Measurements from ENCODE around the gene MPIG6B. TPM values are rescaled to one million over a fixed set of nuclear protein-coding genes. Genes with fewer than 3 reads are reported as not detected.

MPIG6B gene
- total RNA-seq, 1 donor from 2014 or later = not detected

GRCh38 chr6:31715022-31715958 is 7.9 kb upstream of the MPIG6B start, which contains the start of gene LY6G6D:
LY6G6D (plus strand) TSS chr6:31715348; CDS start chr6:31715356, 8 bp downstream.
- DNase-seq (ENCODE audit: low read depth) (no peak), FAIRE-seq (no peak)
- peaks cover 2% of the 10 kb centered on the region for H3K36me3 Mint-ChIP-seq (ENCODE audit: low read depth, unreplicated experiment)
- Histone ChIP-seq H3K4me3 (ENCODE audit: insufficient read depth, low read depth, low read length) (no peak within 1 kb of the TSS), H3K4me1 (ENCODE audit: insufficient read depth, low read length) (no peaks in the 10 kb centered on the region), H3K9me3 (ENCODE audit: insufficient read depth, low read depth, low read length) (no peaks in the 10 kb centered on the region), H2AFZ (ENCODE audit: low read depth, low read length) (peak within 1 kb of the TSS; percentile 41), H3K79me2 (ENCODE audit: insufficient read depth, low read length) (no peaks in the 10 kb centered on the region), H3K27me3 (ENCODE audit: insufficient read depth, low read length) (peaks cover 2% of the 10 kb centered on the region), H3K36me3 (ENCODE audit: insufficient read depth, low read length) (no peaks in the 10 kb centered on the region), H3K27ac (ENCODE audit: low read depth, low read length) (no peak within 1 kb of the TSS), H4K20me1 (ENCODE audit: insufficient read depth, low read length) (no peaks in the 10 kb centered on the region), H3K9ac (ENCODE audit: low read length) (no peak within 1 kb of the TSS), H3K4me2 (ENCODE audit: low read length) (no peak within 1 kb of the TSS)
- H3K9me3 Mint-ChIP-seq (ENCODE audit: unreplicated experiment) = peaks cover 3% of the 10 kb centered on the region
- H3K4me3 Mint-ChIP-seq (ENCODE audit: unreplicated experiment) = no peak within 1 kb of the TSS
- TF ChIP-seq EZH2 (IDR thresholded peaks at IDR 0.05; ENCODE audit: insufficient read depth, low read length) = no peak
- peaks cover 7% of the 10 kb centered on the region for H3K4me1 Mint-ChIP-seq (ENCODE audit: low read depth, unreplicated experiment)
- H3K27ac Mint-ChIP-seq (ENCODE audit: unreplicated experiment) = peak within 1 kb of the TSS; percentile 31
- peaks cover 20% of the 10 kb centered on the region for H3K27me3 Mint-ChIP-seq (ENCODE audit: low read depth, unreplicated experiment)

GRCh38 chr6:31717499-31718222 is 5.5 kb upstream of the MPIG6B start:
- Histone ChIP-seq H3K4me2 (ENCODE audit: low read length) (no peak overlapping the region), H3K9ac (ENCODE audit: low read length) (no peak overlapping the region), H3K4me3 (ENCODE audit: insufficient read depth, low read depth, low read length) (no peak overlapping the region), H3K79me2 (ENCODE audit: insufficient read depth, low read length) (no peaks in the 10 kb centered on the region), H2AFZ (ENCODE audit: low read depth, low read length) (no peak overlapping the region), H3K4me1 (ENCODE audit: insufficient read depth, low read length) (no peaks in the 10 kb centered on the region), H3K36me3 (ENCODE audit: insufficient read depth, low read length) (no peaks in the 10 kb centered on the region), H3K27me3 (ENCODE audit: insufficient read depth, low read length) (peaks cover under 1% of the 10 kb centered on the region), H4K20me1 (ENCODE audit: insufficient read depth, low read length) (no peaks in the 10 kb centered on the region), H3K27ac (ENCODE audit: low read depth, low read length) (no peak overlapping the region), H3K9me3 (ENCODE audit: insufficient read depth, low read depth, low read length) (no peaks in the 10 kb centered on the region)
- Mint-ChIP-seq H3K4me3 (ENCODE audit: unreplicated experiment) (peak overlapping the region; percentile 47), H3K27ac (ENCODE audit: unreplicated experiment) (no peak overlapping the region), H3K9me3 (ENCODE audit: unreplicated experiment) (peaks cover 7% of the 10 kb centered on the region), H3K27me3 (ENCODE audit: low read depth, unreplicated experiment) (peaks cover 21% of the 10 kb centered on the region), H3K36me3 (ENCODE audit: low read depth, unreplicated experiment) (peaks cover 3% of the 10 kb centered on the region), H3K4me1 (ENCODE audit: low read depth, unreplicated experiment) (peaks cover 10% of the 10 kb centered on the region)
- TF ChIP-seq CTCF (IDR thresholded peaks at IDR 0.05; ENCODE audit: insufficient read depth, low read depth, low read length) = no peak
- no peak for TF ChIP-seq EZH2 (IDR thresholded peaks at IDR 0.05; ENCODE audit: insufficient read depth, low read length)
- FAIRE-seq = no peak
- no peak for DNase-seq (ENCODE audit: low read depth)

- no peak overlapping the region for H3K4me3 Mint-ChIP-seq (ENCODE audit: unreplicated experiment)
- Histone ChIP-seq H3K4me3 (ENCODE audit: insufficient read depth, low read depth, low read length) (no peak overlapping the region), H3K79me2 (ENCODE audit: insufficient read depth, low read length) (no peaks in the 10 kb centered on the region), H3K27me3 (ENCODE audit: insufficient read depth, low read length) (no peaks in the 10 kb centered on the region), H2AFZ (ENCODE audit: low read depth, low read length) (no peak overlapping the region), H3K27ac (ENCODE audit: low read depth, low read length) (no peak overlapping the region), H3K36me3 (ENCODE audit: insufficient read depth, low read length) (no peaks in the 10 kb centered on the region), H3K9me3 (ENCODE audit: insufficient read depth, low read depth, low read length) (no peaks in the 10 kb centered on the region), H3K4me2 (ENCODE audit: low read length) (no peak overlapping the region), H3K4me1 (ENCODE audit: insufficient read depth, low read length) (no peaks in the 10 kb centered on the region), H4K20me1 (ENCODE audit: insufficient read depth, low read length) (no peaks in the 10 kb centered on the region), H3K9ac (ENCODE audit: low read length) (no peak overlapping the region)
- TF ChIP-seq EZH2 (IDR thresholded peaks at IDR 0.05; ENCODE audit: insufficient read depth, low read length) (no peak), CTCF (IDR thresholded peaks at IDR 0.05; ENCODE audit: insufficient read depth, low read depth, low read length) (no peak)
- DNase-seq (ENCODE audit: low read depth) (no peak), FAIRE-seq (no peak)
- peaks cover 10% of the 10 kb centered on the region for H3K4me1 Mint-ChIP-seq (ENCODE audit: low read depth, unreplicated experiment)
- peaks cover 7% of the 10 kb centered on the region for H3K9me3 Mint-ChIP-seq (ENCODE audit: unreplicated experiment)
- H3K27ac Mint-ChIP-seq (ENCODE audit: unreplicated experiment) = no peak overlapping the region
- peaks cover 19% of the 10 kb centered on the region for H3K27me3 Mint-ChIP-seq (ENCODE audit: low read depth, unreplicated experiment)
- peaks cover 3% of the 10 kb centered on the region for H3K36me3 Mint-ChIP-seq (ENCODE audit: low read depth, unreplicated experiment)
Observed at GRCh38 chr6:31718265-31718664, 4.9 kb upstream of the MPIG6B start.
